AG04450 (cell line): ENCODE results near the gene TMEM250. TPM values are rescaled to one million over a fixed set of nuclear protein-coding genes. Genes with fewer than 3 reads are reported as not detected.

ENCODE experiments used
- CTCF ChIA-PET: fragments of 300-600, 350-600 bp; formaldehyde crosslinking; extraction: SDS; loops from one replicate; lab custom pipeline; 2022; ENCODE audit warnings: antibody characterized with exemption, inconsistent platforms; lab: Charles Lee
- POLR2A ChIA-PET: fragments of 350-600 bp; formaldehyde crosslinking; extraction: SDS; loops from one replicate; lab custom pipeline; 2021; ENCODE audit warnings: antibody characterized with exemption, inconsistent platforms; lab: Yijun Ruan, JAX
- DNase-seq: peaks from one replicate; pipeline ENCODE4 v3.0.0-alpha.2; 2011; ENCODE audit warnings: low read depth, low spot score
- H3K27ac ChIP-seq: one replicate; pipeline ENCODE4 v1.5.1; 2012; ENCODE audit warnings: low read depth, low read length, control low read depth
- H3K27me3 ChIP-seq: one replicate; pipeline ENCODE4 v1.6.0; 2012; ENCODE audit warnings: low read length; ENCODE audit not compliant: control insufficient read depth, insufficient read depth
- H3K4me3 ChIP-seq: 2 replicates; pipeline ENCODE4 v1.5.1; 2011; ENCODE audit warnings: mild to moderate bottlenecking, low read depth, low read length, control low read depth
- H3K9me3 ChIP-seq: 2 replicates; pipeline ENCODE4 v1.5.1; 2012; ENCODE audit warnings: low read length; ENCODE audit not compliant: control insufficient read depth, insufficient read depth
- polyA plus RNA-seq: library from polyadenylated mRNA; depleted of rRNA; stranded (reverse); fragments of >200 nt; gene quantifications from 2 replicates; pipeline ENCODE4 v1.2.3, GENCODE V29; 2011
- TF ChIP-seq, protein P1 (sequence below): IDR thresholded peaks from 2 replicates; pipeline ENCODE4 v1.5.1; 2011; ENCODE audit warnings: low read depth, low read length, control low read depth, inconsistent platforms

TMEM250 gene
- polyA plus RNA-seq, 1 experiment = 8.8 TPM

DNA sequence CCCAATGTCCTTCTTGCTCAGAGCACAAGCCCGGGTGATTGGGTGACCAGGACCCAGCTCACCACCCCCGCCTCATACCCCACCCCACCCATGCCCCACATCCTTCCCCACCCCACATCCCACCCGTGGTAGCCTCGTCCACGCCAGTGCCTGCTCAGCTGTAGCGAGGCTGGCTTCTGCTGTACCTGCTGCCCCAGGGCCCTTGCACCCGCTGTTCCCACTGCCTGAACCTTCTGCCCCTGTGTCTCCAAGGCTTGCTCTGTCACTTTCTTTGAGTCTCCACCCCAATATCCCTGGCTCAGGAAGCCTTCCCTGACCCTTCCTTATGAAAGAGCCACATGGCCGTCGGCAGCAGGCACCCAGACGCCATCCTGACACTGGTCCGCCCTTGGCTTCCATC is 20.5 kb downstream of the TMEM250 start:
- TF ChIP-seq, protein P1, sequence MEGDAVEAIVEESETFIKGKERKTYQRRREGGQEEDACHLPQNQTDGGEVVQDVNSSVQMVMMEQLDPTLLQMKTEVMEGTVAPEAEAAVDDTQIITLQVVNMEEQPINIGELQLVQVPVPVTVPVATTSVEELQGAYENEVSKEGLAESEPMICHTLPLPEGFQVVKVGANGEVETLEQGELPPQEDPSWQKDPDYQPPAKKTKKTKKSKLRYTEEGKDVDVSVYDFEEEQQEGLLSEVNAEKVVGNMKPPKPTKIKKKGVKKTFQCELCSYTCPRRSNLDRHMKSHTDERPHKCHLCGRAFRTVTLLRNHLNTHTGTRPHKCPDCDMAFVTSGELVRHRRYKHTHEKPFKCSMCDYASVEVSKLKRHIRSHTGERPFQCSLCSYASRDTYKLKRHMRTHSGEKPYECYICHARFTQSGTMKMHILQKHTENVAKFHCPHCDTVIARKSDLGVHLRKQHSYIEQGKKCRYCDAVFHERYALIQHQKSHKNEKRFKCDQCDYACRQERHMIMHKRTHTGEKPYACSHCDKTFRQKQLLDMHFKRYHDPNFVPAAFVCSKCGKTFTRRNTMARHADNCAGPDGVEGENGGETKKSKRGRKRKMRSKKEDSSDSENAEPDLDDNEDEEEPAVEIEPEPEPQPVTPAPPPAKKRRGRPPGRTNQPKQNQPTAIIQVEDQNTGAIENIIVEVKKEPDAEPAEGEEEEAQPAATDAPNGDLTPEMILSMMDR = no peak
- ChIA-PET POLR2A (no interaction called here), CTCF (no interaction called here)
- Histone ChIP-seq H3K4me3 (no peak overlapping the region), H3K27me3 (no peaks in the 10 kb centered on the region), H3K27ac (no peak overlapping the region), H3K9me3 (no peaks in the 10 kb centered on the region; the same call in 1 of the 2 replicates)
- DNase-seq = no peak

DNA sequence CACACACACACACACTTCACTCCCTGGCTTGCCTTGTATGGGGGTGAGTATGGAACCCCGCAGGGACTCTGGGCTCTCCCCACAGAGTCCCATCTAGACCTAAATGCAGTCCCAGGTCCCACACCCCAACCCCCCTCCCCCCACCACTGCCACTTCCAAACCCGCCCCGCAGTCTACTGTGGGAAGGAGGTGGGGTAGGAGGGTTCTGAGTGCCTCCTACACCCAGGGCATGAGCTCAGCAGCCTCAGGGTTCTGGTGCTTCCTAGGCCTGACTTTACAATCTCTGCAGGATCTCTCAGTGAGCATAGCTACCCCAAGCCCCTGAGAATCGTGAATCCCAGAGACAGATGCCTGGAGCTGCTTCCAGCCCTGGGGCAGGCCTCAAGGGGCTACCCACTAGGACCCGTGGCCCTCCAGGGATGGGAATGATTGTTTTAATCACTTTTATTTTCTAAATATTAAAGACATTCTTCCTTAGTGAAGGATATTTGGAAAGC is 22.1 kb downstream of the TMEM250 start:
- ChIA-PET CTCF (no interaction called here), POLR2A (interaction anchor here (2.1 to 3.2 kb wide), 2 partner anchors 13 to 16 kb away, joined by 5 to 12 read pairs; no protein-coding TSS in a partner anchor)
- no peak for DNase-seq
- H3K4me3 ChIP-seq = no peak overlapping the region
- TF ChIP-seq, protein P1 = no peak
- H3K27me3 ChIP-seq = no peaks in the 10 kb centered on the region
- no peak overlapping the region for H3K27ac ChIP-seq
- H3K9me3 ChIP-seq = no peaks in the 10 kb centered on the region; the same call in 1 of the 2 replicates

DNA sequence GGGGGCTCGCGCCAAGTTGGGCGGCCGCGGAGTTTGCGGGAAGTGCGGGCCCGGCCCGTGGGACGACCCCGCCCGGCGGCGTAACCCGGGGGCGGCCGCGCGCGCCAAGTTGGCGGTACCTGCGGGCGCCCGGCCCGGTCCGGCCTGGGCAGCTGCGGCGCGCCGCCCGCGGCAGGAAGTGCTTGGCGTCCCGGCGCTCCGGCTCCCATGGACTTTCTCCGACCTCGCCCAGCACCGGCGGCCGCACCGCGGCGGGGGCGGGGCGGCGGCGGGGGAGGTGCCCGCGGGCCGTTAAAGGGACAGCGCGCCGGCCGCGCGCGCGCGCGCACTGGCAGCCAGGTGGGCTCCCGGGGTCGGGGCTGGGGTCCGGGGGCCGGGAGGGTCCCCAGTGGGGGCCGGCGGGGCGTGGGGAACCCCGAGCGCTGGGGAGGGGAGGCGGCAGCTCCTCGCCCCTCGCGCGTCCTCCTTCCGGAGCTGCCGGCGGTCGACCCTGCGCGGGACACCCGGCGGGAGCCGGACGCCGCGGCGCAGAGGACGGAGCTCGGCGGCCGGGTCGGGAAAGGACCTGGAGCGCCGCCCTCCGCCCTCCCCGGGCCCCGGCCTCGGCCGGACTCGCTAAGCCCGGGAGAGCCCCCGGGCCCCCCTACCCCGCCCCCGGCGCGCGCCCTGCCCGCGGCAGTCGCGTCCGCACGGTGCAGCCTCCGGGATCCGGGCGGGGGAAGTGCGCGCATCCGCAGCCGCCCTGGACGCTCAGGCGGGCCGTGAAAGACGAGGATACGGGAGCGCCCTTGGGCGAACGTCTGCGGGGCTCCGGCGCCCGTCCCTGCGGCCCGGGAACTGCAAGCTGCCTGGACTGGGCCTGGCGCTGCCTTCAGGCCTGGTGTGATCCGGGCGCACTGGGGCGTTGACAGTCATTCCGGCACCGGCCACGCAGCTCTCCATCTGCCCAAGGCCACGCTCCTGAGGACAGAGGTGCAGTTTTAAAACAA is 23.3 kb downstream of the TMEM250 start, which contains the start of gene NACC2:
TSS of gene NACC2 (minus strand) at position 220 of the 989 bp plus-strand sequence. CDS start 44,768 bp downstream, outside the sequence.
- ChIA-PET CTCF (no interaction called here), POLR2A (interaction anchor here (0.5 to 3.2 kb wide), 4 partner anchors 15 to 92 kb away, joined by 3 to 12 read pairs (median 4); no protein-coding TSS in a partner anchor)
- Histone ChIP-seq H3K27ac (peak within 1 kb of the TSS; percentile 39), H3K27me3 (no peaks in the 10 kb centered on the region), H3K4me3 (peak within 1 kb of the TSS; percentile 73), H3K9me3 (no peaks in the 10 kb centered on the region; the same call in 1 of the 2 replicates)
- no peak for DNase-seq
- TF ChIP-seq, protein P1 = no peak

DNA sequence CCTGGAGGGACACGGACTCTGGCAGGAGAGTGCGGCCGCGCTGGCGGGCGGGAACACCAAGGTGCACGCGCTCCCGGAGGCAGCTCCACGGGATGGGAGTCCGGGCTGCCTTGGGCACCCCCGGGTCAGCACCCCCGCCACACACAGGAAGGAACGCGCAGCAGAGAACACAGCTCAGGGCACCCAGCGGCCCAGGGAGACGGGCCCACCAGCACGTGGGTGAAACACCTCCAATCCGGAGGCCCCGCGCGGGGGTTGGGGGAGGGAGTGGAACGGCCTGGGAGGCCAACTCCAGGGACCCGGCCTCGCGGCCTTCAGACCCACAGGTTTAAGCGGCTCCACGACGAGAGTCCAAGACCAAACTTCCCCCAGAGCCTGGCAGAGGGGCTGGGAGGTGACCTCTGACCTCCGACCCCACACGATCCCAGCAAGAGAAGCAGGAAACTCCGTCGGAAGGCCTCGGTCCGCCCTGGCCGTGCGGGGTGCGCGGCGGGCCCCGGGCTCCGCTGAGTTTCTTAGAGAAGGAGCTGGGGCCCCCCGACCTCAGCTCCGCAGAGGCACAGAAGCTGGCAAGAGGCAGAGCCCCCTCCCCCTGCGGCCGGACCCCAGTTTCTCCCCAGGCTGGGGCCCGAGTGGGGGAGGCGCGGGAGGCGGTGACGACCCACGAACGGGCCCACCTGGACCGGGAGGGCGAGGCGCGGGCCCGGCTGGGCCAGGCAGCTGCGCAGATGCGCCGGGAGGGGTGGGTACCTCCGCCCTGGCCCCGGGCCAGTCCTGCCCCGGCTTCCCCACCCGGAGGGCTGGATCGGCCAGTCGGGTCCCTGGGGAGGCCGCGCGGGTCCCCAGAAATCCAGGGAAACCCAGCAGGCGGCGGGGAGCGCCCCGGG is 24.4 kb downstream of the TMEM250 start:
- ChIA-PET POLR2A (interaction anchor here (0.9 to 3.2 kb wide), 4 partner anchors 16 to 43 kb away, joined by 3 to 12 read pairs (median 4); no protein-coding TSS in a partner anchor), CTCF (interaction anchor here (0.9 to 1.2 kb wide), 4 partner anchors 11 to 126 kb away, joined by 3 to 4 read pairs (median 3); no protein-coding TSS in a partner anchor)
- peak overlapping the region; percentile 39 for H3K27ac ChIP-seq
- H3K4me3 ChIP-seq = peak overlapping the region; percentile 73
- TF ChIP-seq, protein P1 = no peak
- no peak for DNase-seq
- H3K9me3 ChIP-seq = no peaks in the 10 kb centered on the region; the same call in 1 of the 2 replicates
- no peaks in the 10 kb centered on the region for H3K27me3 ChIP-seq
